H1 (cell line): ENCODE results near the gene UGT2B17. TPM values are rescaled to one million over a fixed set of nuclear protein-coding genes. Genes with fewer than 3 reads are reported as not detected.

Experiments
- CHD7 ChIP-seq: fragments of 300-600 bp; sonication (generic); IDR thresholded peaks from 2 replicates; pipeline ENCODE4 v1.7.1; 2012; ENCODE audit warnings: low read length, moderate library complexity, mild to moderate bottlenecking, inconsistent platforms; ENCODE audit not compliant: insufficient replicate concordance
- SP2 ChIP-seq: IDR thresholded peaks from 2 replicates; pipeline ENCODE4 v1.6.1; 2012; ENCODE audit warnings: mild to moderate bottlenecking, low read length, inconsistent platforms
- polyA plus RNA-seq, 7 experiments: library from polyadenylated mRNA; depleted of rRNA in 3 of 7; stranded (reverse) in 5 of 7; unstranded in 2 of 7; fragments of >200 nt in 5 of 7; fragments of 200-250 nt in 2 of 7; gene quantifications; 1 replicate in 5 of 7; 2 replicates in 1 of 7; 4 replicates in 1 of 7; pipeline versions ENCODE4 v1.2.1 to v1.2.3, GENCODE V29; 2011 to 2013; ENCODE audit warnings: missing spikeins in 2 of 7, mixed read lengths in 2 of 7
- total RNA-seq: library from RNA; stranded (reverse); fragmentation: NEBNext Ultra II Directional; extraction: Animal tissue kit (Norgen Biotek cat#: 25700); gene quantifications from 2 replicates; pipeline ENCODE4 v1.2.1, GENCODE V29; 2021

UGT2B17 gene
- total and polyA plus RNA-seq, 2 of the 8 experiments (the other 6 are each of a cell fraction or from before 2014, with no cell fraction given), result not detected

- no peak for TF ChIP-seq CHD7
- TF ChIP-seq SP2, result no peak
- TF ChIP-seq, all 59 proteins: peak for 0
Observed at GRCh38 chr4:68499021-68499420, 77.1 kb downstream of the UGT2B17 start (continued).
